HG02571 (cell line): ENCODE measurements around the gene NPPC.
"Not testable (repeated sequence)": the region's sequence is repeated elsewhere in the genome, so short reads cannot be mapped to it uniquely, and the experiment has no call there.

Experiments
- ATAC-seq: cut with Tn5 transposase; IDR thresholded peaks from one replicate; pipeline ENCODE4 v1.9.1; 2021; ENCODE audit warnings: mild to moderate bottlenecking, moderate library complexity; ENCODE audit not compliant: unreplicated experiment

NPPC gene

GRCh38 chr2:231926180-231926741 is at the start of gene NPPC:
TSS of gene NPPC (minus strand) at chr2:231926396. CDS start at chr2:231926249, 147 bp downstream.
- peak; percentile 45 for ATAC-seq

GRCh38 chr2:231975001-231975400 is 48.8 kb upstream of the NPPC start:
- ATAC-seq: no peak

- ATAC-seq: no peak
These were observed 44.3 kb upstream of the NPPC start for GRCh38 chr2:231970461-231970860.

GRCh38 chr2:231968820-231969219 is 42.6 kb upstream of the NPPC start:
- no peak for ATAC-seq

- no peak for ATAC-seq
These were observed 40.7 kb upstream of the NPPC start for GRCh38 chr2:231966886-231967285.

GRCh38 chr2:231965102-231965501 is 38.9 kb upstream of the NPPC start:
- no peak for ATAC-seq

- ATAC-seq: peak; percentile 94
These were observed 35.4 kb upstream of the NPPC start, which contains the start of gene DIS3L2 for GRCh38 chr2:231961349-231962166. TSS of gene DIS3L2 (plus strand) at chr2:231961713. CDS start at chr2:232014928, 53,215 bp downstream.

GRCh38 chr2:231960810-231961348 is 34.7 kb upstream of the NPPC start:
- ATAC-seq: peak; percentile 21

GRCh38 chr2:231957913-231958763 is 31.9 kb upstream of the NPPC start:
- ATAC-seq: no peak

GRCh38 chr2:231955758-231956472 is 29.7 kb upstream of the NPPC start:
- no peak for ATAC-seq

GRCh38 chr2:231951452-231952035 is 25.3 kb upstream of the NPPC start:
- ATAC-seq: no peak

- ATAC-seq: no peak
These were observed 21.5 kb upstream of the NPPC start for GRCh38 chr2:231947694-231948093.

GRCh38 chr2:231947112-231947511 is 20.9 kb upstream of the NPPC start:
- ATAC-seq: not testable (repeated sequence)

GRCh38 chr2:231946241-231946814 is 20.1 kb upstream of the NPPC start:
- ATAC-seq: no peak

- no peak for ATAC-seq
These were observed 16.0 kb upstream of the NPPC start for GRCh38 chr2:231942180-231942579.

GRCh38 chr2:231941673-231942072 is 15.5 kb upstream of the NPPC start:
- no peak for ATAC-seq

- no peak for ATAC-seq
These were observed 14.6 kb upstream of the NPPC start for GRCh38 chr2:231940795-231941194.

GRCh38 chr2:231939022-231939421 is 12.8 kb upstream of the NPPC start:
- ATAC-seq: no peak

GRCh38 chr2:231937057-231937456 is 10.9 kb upstream of the NPPC start:
- no peak for ATAC-seq

GRCh38 chr2:231936491-231936890 is 10.3 kb upstream of the NPPC start:
- ATAC-seq: no peak
